Panc1 (cell line): ENCODE results near the gene TRIM33.

ENCODE experiments used
- POLR2AphosphoS5 ChIP-seq: IDR thresholded peaks from 2 replicates; pipeline ENCODE4 v1.6.1; 2012; ENCODE audit warnings: mild to moderate bottlenecking, low read depth, low read length, moderate library complexity
- TF ChIP-seq, protein P1 (sequence below): fragments of 450-650 bp; IDR thresholded peaks from 2 replicates; pipeline ENCODE4 v1.5.1; 2017; ENCODE audit warnings: mild to moderate bottlenecking
- TF ChIP-seq, protein P2 (sequence below), 2 experiments: IDR thresholded peaks; 2 replicates each; pipeline ENCODE4 v1.6.1; 2011 to 2012; ENCODE audit warnings: low read depth in 2 of 2, control low read depth in 1 of 2, low read length in 1 of 2, mild to moderate bottlenecking in 1 of 2, moderate library complexity in 1 of 2; ENCODE audit not compliant: insufficient read depth in 1 of 2

DNA sequence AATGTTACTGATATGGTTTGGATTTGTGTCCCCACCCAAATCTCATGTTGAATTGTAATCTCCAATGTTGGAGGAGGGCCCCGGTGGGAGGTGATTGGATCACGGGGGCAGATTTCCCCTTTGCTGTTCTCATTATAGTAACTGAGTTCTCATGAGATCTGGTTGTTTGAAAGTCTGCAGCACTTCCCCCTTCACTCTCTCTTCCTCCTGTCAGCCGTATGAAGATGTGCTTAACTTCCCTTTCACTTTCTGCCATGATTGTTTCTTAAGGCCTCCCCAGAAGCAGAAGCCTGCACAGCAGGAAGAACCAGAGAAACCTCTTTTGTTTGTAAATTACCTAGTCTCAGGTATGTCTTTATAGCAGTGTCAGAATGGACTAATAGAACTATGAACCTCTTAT is 28.4 kb downstream of the TRIM33 start:
- TF ChIP-seq, protein P1, sequence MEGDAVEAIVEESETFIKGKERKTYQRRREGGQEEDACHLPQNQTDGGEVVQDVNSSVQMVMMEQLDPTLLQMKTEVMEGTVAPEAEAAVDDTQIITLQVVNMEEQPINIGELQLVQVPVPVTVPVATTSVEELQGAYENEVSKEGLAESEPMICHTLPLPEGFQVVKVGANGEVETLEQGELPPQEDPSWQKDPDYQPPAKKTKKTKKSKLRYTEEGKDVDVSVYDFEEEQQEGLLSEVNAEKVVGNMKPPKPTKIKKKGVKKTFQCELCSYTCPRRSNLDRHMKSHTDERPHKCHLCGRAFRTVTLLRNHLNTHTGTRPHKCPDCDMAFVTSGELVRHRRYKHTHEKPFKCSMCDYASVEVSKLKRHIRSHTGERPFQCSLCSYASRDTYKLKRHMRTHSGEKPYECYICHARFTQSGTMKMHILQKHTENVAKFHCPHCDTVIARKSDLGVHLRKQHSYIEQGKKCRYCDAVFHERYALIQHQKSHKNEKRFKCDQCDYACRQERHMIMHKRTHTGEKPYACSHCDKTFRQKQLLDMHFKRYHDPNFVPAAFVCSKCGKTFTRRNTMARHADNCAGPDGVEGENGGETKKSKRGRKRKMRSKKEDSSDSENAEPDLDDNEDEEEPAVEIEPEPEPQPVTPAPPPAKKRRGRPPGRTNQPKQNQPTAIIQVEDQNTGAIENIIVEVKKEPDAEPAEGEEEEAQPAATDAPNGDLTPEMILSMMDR = no peak
- no peak for TF ChIP-seq POLR2AphosphoS5
- TF ChIP-seq, protein P2, sequence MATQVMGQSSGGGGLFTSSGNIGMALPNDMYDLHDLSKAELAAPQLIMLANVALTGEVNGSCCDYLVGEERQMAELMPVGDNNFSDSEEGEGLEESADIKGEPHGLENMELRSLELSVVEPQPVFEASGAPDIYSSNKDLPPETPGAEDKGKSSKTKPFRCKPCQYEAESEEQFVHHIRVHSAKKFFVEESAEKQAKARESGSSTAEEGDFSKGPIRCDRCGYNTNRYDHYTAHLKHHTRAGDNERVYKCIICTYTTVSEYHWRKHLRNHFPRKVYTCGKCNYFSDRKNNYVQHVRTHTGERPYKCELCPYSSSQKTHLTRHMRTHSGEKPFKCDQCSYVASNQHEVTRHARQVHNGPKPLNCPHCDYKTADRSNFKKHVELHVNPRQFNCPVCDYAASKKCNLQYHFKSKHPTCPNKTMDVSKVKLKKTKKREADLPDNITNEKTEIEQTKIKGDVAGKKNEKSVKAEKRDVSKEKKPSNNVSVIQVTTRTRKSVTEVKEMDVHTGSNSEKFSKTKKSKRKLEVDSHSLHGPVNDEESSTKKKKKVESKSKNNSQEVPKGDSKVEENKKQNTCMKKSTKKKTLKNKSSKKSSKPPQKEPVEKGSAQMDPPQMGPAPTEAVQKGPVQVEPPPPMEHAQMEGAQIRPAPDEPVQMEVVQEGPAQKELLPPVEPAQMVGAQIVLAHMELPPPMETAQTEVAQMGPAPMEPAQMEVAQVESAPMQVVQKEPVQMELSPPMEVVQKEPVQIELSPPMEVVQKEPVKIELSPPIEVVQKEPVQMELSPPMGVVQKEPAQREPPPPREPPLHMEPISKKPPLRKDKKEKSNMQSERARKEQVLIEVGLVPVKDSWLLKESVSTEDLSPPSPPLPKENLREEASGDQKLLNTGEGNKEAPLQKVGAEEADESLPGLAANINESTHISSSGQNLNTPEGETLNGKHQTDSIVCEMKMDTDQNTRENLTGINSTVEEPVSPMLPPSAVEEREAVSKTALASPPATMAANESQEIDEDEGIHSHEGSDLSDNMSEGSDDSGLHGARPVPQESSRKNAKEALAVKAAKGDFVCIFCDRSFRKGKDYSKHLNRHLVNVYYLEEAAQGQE (IDR thresholded peaks at IDR 0.05; ENCODE audit: insufficient read depth in 1 of 2, low read depth in 2 of 2, low read length in 1 of 2) = no peak
